ENCODE data around the gene HSD3B7.
A peak's percentile ranks its signal among the peaks of the same experiment; 100 is the strongest.

Gene HSD3B7

DNA sequence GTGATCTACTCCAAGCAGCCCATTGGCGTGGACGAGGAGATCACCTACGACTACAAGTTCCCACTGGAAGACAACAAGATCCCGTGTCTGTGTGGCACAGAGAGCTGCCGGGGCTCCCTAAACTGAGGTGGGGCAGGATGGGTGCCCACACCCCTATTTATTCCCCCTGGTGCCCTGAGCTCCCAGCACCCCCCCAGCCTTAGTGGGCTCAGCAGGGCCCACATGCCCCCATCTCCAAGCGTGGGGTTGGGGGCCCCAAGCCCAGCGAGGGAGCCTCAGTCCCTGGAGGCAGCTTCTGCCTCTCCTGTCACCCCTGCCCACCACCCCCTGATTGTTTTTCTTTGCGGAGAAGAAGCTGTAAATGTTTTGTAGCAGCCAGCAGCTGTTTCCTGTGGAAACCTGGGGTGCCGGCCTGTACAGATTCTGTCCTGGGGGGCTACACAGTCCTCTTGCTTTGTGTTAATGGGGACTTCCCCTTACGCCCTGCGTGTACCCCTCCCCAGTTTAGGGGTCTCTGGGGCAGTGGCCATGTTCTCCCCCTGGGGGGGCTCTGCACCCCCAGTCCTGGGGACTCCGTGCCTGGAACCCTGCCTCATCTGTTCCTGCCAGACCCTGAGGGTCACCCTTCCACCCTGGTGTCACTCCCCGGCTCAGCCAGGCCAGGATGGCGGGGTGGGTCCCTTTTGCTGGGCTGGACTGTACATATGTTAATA is 953 bp upstream of the HSD3B7 start:
- no peak for DNase-seq

- peak in 1 of 2 experiments; percentile 18 for DNase-seq
These were observed 558 bp downstream of the HSD3B7 start for GRCh38 chr16:30985401-30986128.

DNA sequence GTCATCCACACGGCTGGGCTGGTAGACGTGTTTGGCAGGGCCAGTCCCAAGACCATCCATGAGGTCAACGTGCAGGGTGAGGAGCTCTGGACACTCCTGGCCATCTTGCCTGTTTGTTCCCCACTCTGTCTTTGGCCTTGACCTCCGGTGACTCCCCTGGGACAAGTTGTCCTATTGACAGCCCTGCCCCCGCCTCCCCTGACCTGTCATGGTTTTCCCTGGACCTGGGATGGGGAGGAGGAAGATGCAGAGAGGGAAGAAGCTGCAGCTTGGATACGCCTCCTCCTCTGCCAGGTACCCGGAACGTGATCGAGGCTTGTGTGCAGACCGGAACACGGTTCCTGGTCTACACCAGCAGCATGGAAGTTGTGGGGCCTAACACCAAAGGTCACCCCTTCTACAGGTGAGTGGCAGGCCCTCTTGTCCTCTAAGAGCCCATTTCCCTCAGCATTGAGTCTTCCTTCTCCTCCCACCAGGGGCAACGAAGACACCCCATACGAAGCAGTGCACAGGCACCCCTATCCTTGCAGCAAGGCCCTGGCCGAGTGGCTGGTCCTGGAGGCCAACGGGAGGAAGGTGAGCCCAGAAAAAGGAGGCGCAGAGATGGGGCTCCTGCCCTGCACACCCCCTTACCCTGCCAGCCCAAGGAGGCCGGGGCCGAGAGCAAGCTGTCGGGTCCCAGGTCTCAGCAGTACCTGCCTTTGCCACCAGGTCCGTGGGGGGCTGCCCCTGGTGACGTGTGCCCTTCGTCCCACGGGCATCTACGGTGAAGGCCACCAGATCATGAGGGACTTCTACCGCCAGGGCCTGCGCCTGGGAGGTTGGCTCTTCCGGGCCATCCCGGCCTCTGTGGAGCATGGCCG is 1.4 kb downstream of the HSD3B7 start:
- no peak for DNase-seq

- no peak for DNase-seq
These were observed 2.7 kb downstream of the HSD3B7 start for GRCh38 chr16:30987581-30988190.

- no peak for DNase-seq
These were observed 4.6 kb downstream of the HSD3B7 start for GRCh38 chr16:30989469-30990047.

DNA sequence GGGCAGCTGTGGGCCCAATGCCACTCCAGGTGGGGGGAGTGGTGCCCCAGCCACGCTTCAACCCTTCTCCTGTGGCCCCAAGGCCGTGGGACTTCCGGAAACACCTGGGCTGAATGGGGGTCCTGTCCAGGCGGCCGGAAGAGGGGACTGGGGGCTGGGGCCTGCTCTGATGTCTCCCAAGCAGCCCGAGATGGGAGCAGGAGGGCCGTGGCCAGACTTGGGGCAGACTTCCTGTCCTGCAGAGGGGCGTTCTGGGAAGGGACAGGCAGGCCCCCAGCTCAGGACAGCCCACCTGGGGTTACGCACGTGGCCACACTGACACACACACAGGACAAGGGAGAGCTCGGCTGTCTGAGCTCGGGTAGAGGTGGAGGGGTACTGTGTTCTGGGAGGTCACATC is 5.1 kb downstream of the HSD3B7 start:
- no peak for DNase-seq

- no peak for DNase-seq
These were observed 6.0 kb downstream of the HSD3B7 start for GRCh38 chr16:30991052-30991451.

DNA sequence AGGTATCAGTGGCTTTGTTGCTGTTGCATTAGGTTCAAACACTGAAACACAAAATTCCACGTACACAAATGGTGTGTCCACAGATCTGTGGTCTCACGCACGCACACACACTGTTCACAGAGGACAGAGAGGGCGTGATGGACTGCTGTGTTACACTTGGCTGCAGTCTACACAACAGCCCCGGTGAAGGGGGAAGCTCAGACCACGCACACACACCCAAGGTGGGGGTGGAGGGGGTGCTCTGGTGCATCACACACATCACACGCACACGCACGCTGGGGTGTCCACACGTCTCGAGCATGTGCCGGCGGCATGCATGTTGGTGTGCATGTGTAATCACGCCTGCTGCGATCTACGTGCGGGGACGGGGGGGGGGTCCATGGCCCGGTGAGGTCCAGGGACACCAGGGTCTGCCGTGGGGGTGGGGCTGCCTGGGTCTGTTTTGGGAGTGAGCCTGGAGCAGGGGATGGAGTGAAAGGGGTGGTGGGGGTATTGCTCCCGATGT is 7.3 kb downstream of the HSD3B7 start:
- DNase-seq, result no peak

DNA sequence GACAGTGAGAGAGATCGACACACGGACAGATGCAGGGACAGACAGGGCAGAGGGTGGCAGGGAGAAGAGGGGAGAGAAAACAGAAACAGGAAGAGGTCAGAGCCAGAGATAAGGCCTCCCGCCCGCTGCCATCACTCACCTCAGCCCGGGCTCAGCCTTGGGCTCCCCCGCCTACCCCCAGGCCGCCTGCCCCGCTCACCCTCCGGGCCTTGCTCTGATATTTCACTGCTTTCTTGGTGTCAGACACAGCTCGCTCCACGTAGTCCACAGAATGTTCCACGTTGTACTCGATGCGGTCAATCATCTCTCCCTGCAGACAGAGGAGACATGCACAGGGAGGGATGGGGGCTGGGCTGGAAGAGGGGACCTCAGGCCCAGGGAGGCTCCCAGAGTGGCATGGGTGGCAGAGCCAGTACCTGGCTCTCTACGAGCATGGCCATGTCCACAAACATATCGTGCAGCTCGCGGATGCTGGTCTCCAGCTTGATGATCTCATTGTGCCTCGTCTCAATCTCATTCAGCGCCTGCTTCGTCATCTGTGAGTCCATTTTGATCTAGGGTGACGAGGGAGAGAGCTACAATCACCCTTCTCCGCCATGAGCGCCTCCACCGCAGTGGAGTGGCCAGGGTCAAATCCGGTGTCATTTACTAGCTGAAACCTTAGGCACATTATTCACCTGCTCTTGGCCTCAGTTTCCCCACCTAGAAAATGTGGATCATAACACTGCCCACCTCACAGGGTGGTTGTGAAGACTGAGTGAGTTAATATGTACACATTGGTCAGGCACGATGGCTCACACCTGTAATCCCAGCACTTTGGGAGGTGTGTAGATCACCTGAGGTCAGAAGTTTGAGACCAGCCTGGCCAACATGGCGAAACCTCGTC is 8.2 kb downstream of the HSD3B7 start:
- DNase-seq, result no peak

GRCh38 chr16:30995927-30996323 is 10.9 kb downstream of the HSD3B7 start:
- no peak for DNase-seq

DNA sequence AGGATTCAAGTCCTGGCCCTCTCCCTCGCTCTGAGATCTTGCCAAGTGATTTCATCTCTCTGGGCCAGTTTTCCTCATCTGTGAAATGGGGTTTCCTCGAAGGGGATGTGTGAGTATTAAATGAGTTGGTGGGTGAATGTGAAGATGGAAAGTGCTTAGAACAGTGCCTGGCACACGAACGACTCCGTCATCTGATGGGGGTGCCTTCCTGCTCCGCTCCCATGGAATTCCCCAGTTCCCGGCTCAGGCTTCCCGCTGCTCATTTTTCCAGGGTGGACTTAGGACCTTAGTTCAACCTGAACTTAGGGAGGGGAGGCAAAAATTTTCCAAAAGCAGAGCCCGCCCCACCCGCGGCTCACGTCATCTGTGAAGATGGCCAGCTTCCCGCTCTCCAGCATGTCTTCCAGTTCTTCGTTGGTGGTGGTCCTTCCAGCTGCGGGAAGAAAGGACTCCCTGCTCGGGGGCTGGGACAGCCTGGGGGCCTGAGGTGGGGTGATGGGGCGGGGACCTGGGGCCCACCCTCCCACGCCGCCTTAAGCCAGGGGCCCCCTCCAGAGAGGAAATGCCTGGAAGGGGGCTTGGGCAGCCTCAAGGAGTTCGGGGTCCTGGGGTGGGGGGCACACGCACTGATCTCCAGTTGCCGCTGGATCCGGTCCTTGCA is 11.4 kb downstream of the HSD3B7 start:
- no peak for DNase-seq

- DNase-seq, result peak; percentile 84 to 87
These were observed 12.1 kb downstream of the HSD3B7 start for GRCh38 chr16:30996985-30997724.

GRCh38 chr16:30997725-30998711 is 13.0 kb downstream of the HSD3B7 start:
- DNase-seq, result no peak

GRCh38 chr16:30998852-30999761 is 14.1 kb downstream of the HSD3B7 start:
- no peak for DNase-seq

DNA sequence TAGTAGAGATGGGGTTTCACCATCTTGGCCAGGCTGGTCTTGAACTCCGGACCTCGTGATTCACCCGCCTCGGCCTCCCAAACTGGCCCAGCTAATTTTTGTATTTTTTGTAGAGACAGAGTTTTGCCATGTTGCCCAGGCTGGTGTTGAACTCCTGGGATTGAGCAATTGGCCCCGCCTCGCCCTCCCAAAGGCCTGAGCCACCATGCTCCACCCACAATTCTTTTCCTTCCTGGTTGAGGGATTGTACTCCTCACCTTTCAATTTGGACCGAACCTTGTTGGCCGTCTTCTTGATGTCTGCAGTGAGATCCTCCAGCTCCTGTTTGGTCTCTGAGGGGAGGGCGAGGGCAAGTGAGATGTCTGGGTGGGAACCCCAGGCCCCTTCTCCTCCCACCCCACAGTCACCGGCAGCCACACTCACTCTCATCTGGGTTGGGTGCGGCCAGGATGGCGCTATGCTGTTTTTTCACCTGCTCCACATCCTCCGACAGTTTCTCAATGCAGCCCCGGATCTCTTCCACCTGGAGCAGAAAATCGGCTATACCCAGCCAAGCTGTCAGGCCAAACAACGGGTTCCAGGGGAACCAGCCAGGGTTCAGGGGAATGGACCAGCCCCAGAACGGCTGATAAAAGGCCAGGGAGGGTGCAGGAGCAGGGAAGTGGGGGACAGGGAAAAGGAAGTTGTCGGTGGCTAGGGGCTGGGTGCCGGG is 15.8 kb downstream of the HSD3B7 start:
- DNase-seq, result no peak

GRCh38 chr16:31001507-31002249 is 16.7 kb downstream of the HSD3B7 start:
- no peak for DNase-seq
